HepG2 (cell line): ENCODE data around the gene GNAI2.

Experiments
- BRCA1 ChIP-seq: sonication (generic); formaldehyde crosslinking; IDR thresholded peaks from 2 replicates; pipeline ENCODE4 v1.4.0; 2020; ENCODE audit warnings: missing genetic modification reagents
- EP300 ChIP-seq, 3 experiments: sonication (generic) in 1 of 3; formaldehyde crosslinking in 1 of 3; IDR thresholded peaks; 2 replicates each; pipeline versions ENCODE4 v1.5.1 to v1.6.1; 2011 to 2020; ENCODE audit warnings: low read depth in 2 of 3, low read length in 2 of 3, borderline replicate concordance in 1 of 3, improper control_type of control experiment in 1 of 3, mild to moderate bottlenecking in 1 of 3, missing genetic modification reagents in 1 of 3, moderate library complexity in 1 of 3
- IKZF1 ChIP-seq: fragments of 450-650 bp; IDR thresholded peaks from 2 replicates; pipeline ENCODE4 v1.7.1; 2016
- KAT8 ChIP-seq: IDR thresholded peaks from 2 replicates; pipeline ENCODE4 v1.6.1; 2016; ENCODE audit warnings: missing genetic modification reagents, missing compliant biosample characterization
- ZNF138 ChIP-seq: sonication (generic); formaldehyde crosslinking; IDR thresholded peaks from 2 replicates; pipeline ENCODE4 v1.5.0; 2020; ENCODE audit warnings: mild to moderate bottlenecking, low read depth, missing genetic modification reagents
- ZNF569 ChIP-seq: sonication (generic); formaldehyde crosslinking; IDR thresholded peaks from 2 replicates; pipeline ENCODE4 v1.5.0; 2020; ENCODE audit warnings: mild to moderate bottlenecking, missing genetic modification reagents, moderate library complexity, borderline replicate concordance
- ZNF746 ChIP-seq: sonication (generic); formaldehyde crosslinking; IDR thresholded peaks from 2 replicates; pipeline ENCODE4 v1.8.0; 2022; ENCODE audit warnings: mild to moderate bottlenecking, missing genetic modification reagents
- TF ChIP-seq, protein P1 (sequence below): sonication (generic); formaldehyde crosslinking; IDR thresholded peaks from 2 replicates; pipeline ENCODE4 v1.5.0; 2020; ENCODE audit warnings: missing genetic modification reagents, mild to moderate bottlenecking, borderline replicate concordance
- TF ChIP-seq, protein P2 (sequence below): sonication (generic); formaldehyde crosslinking; IDR thresholded peaks from 2 replicates; pipeline ENCODE4 v1.5.0; 2020; ENCODE audit warnings: mild to moderate bottlenecking, missing genetic modification reagents, moderate library complexity
- TF ChIP-seq, protein P3 (sequence below): sonication (generic); formaldehyde crosslinking; IDR thresholded peaks from 2 replicates; pipeline ENCODE4 v1.4.0; 2020; ENCODE audit warnings: missing genetic modification reagents

DNA sequence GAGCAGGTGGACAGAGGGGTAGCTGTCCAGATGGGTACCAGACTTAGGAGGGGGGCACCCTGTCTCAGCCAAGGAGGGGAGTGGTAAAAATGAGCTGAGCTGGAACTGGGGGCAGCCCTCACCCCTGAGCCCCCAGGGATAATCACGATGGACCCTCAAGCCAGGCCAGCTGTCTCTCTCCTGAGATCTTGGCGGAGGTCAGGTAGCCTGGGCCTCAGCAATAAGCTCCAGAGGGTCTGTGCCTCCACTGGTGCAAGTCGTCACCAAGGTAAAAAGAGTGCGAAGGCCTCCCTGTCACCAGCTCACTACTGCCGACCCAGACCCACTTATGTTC, 25.9 kb upstream of the GNAI2 start:
- TF ChIP-seq BRCA1 (CRISPR knock-in tag) (no peak), KAT8 (CRISPR knock-in tag) (no peak), ZNF746 (CRISPR knock-in tag) (no peak), ZNF569 (no peak), ZNF138 (CRISPR knock-in tag) (no peak), IKZF1 (no peak), EP300 (IDR thresholded peaks at IDR 0.05; ENCODE audit: low read depth in 2 of 2, low read length in 2 of 2) (no peak), EP300 (CRISPR knock-in tag; IDR thresholded peaks at IDR 0.05; ENCODE audit: borderline replicate concordance) (no peak)
- TF ChIP-seq, protein P1, sequence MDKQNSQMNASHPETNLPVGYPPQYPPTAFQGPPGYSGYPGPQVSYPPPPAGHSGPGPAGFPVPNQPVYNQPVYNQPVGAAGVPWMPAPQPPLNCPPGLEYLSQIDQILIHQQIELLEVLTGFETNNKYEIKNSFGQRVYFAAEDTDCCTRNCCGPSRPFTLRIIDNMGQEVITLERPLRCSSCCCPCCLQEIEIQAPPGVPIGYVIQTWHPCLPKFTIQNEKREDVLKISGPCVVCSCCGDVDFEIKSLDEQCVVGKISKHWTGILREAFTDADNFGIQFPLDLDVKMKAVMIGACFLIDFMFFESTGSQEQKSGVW (CRISPR knock-in tag) = no peak
- TF ChIP-seq, protein P2, sequence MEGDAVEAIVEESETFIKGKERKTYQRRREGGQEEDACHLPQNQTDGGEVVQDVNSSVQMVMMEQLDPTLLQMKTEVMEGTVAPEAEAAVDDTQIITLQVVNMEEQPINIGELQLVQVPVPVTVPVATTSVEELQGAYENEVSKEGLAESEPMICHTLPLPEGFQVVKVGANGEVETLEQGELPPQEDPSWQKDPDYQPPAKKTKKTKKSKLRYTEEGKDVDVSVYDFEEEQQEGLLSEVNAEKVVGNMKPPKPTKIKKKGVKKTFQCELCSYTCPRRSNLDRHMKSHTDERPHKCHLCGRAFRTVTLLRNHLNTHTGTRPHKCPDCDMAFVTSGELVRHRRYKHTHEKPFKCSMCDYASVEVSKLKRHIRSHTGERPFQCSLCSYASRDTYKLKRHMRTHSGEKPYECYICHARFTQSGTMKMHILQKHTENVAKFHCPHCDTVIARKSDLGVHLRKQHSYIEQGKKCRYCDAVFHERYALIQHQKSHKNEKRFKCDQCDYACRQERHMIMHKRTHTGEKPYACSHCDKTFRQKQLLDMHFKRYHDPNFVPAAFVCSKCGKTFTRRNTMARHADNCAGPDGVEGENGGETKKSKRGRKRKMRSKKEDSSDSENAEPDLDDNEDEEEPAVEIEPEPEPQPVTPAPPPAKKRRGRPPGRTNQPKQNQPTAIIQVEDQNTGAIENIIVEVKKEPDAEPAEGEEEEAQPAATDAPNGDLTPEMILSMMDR = no peak
- TF ChIP-seq, protein P3, sequence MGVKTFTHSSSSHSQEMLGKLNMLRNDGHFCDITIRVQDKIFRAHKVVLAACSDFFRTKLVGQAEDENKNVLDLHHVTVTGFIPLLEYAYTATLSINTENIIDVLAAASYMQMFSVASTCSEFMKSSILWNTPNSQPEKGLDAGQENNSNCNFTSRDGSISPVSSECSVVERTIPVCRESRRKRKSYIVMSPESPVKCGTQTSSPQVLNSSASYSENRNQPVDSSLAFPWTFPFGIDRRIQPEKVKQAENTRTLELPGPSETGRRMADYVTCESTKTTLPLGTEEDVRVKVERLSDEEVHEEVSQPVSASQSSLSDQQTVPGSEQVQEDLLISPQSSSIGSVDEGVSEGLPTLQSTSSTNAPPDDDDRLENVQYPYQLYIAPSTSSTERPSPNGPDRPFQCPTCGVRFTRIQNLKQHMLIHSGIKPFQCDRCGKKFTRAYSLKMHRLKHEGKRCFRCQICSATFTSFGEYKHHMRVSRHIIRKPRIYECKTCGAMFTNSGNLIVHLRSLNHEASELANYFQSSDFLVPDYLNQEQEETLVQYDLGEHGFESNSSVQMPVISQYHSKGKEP (CRISPR knock-in tag) = no peak
